ENCODE data around the gene PNLIPRP2.

Gene PNLIPRP2

DNA sequence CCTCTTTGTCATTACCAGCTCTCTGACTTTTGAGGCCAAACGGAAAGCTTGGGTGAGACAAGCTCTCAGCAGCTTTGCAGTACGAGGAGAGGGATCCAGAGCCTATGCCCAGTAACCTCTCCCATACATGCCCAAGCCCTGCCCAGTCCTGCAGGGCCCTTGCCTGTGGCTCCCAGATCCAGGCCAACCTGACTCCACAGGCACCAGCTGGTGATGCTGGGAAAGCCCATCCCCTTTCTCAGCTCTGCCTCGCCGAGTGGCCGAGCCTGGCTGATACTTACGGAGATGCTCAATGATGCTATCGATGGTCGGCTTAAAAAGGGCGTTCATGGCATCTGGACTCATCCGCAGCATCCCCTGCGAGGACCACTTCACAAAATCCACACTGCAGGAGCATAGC lies 55.4 kb downstream of the PNLIPRP2 start:
- Histone ChIP-seq H3K27me3 (ENCODE audit: control insufficient read depth, insufficient read depth, low read length) (no peaks in the 10 kb centered on the region), H3K36me3 (ENCODE audit: control insufficient read depth, insufficient read depth, low read length) (no peaks in the 10 kb centered on the region), H3K9me3 (ENCODE audit: control insufficient read depth, insufficient read depth, low read length) (no peaks in the 10 kb centered on the region), H3K4me3 (ENCODE audit: low read length) (no peak overlapping the region), H3K4me1 (ENCODE audit: control insufficient read depth, insufficient read depth, low read length) (peaks cover 8% of the 10 kb centered on the region), H3K27ac (ENCODE audit: low read length) (no peak overlapping the region)
- no CpG with 5 or more reads among the region's 11 CpGs for WGBS (ENCODE audit: insufficient coverage, insufficient read length)
- no peak for DNase-seq (ENCODE audit: low read depth, low spot score)

DNA sequence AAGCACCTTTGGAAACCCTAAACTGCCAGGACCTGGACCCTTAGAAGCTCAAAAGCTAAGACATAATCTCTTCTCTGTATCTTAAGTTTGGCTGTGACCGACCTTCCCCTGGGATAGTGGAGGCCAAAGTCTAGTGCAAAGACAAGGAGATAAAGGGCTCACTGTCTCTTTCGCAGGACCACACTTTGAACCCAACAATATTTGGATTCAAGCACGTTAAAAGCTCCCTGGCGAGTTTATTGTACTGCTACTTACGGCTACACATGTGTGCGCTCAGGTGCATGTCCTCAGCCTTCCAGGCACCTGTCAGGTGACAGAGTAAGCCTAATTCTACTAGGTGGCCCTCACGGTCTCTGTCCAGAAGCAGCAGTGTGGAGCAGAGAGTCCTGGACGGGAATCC lies 55.9 kb downstream of the PNLIPRP2 start:
- Histone ChIP-seq H3K4me3 (ENCODE audit: low read length) (no peak overlapping the region), H3K4me1 (ENCODE audit: control insufficient read depth, insufficient read depth, low read length) (peaks cover 4% of the 10 kb centered on the region), H3K36me3 (ENCODE audit: control insufficient read depth, insufficient read depth, low read length) (no peaks in the 10 kb centered on the region), H3K9me3 (ENCODE audit: control insufficient read depth, insufficient read depth, low read length) (no peaks in the 10 kb centered on the region), H3K27ac (ENCODE audit: low read length) (no peak overlapping the region), H3K27me3 (ENCODE audit: control insufficient read depth, insufficient read depth, low read length) (no peaks in the 10 kb centered on the region)
- no peak for DNase-seq (ENCODE audit: low read depth, low spot score)
- no CpG with 5 or more reads among the region's 8 CpGs for WGBS (ENCODE audit: insufficient coverage, insufficient read length)

GRCh38 chr10:116679351-116679750 lies 58.6 kb downstream of the PNLIPRP2 start:
- Histone ChIP-seq H3K36me3 (ENCODE audit: control insufficient read depth, insufficient read depth, low read length) (no peaks in the 10 kb centered on the region), H3K4me1 (ENCODE audit: control insufficient read depth, insufficient read depth, low read length) (peaks cover 5% of the 10 kb centered on the region), H3K27ac (ENCODE audit: low read length) (no peak overlapping the region), H3K27me3 (ENCODE audit: control insufficient read depth, insufficient read depth, low read length) (no peaks in the 10 kb centered on the region), H3K9me3 (ENCODE audit: control insufficient read depth, insufficient read depth, low read length) (no peaks in the 10 kb centered on the region), H3K4me3 (ENCODE audit: low read length) (no peak overlapping the region)
- no CpG with 5 or more reads among the region's 15 CpGs for WGBS (ENCODE audit: insufficient coverage, insufficient read length)
- DNase-seq (ENCODE audit: low read depth, low spot score) = no peak

DNA sequence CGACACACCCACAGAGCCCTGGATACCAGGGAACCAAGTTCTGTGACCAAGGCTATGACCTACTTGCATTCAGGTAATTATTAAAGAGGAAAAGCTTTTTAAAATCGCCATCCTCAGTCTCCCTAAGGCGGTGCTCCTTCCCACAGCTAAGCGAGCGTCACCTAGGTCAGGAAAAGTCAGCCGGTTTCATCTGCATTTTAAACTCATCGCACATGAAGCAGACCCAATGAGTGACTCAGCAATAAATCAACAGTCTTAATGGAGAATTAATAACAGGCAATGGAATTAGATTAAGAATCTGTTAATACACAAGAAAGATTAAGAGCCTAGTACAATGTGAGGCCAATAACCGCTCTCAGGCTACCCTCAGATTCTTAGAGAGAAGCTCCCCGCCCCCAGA lies 62.4 kb downstream of the PNLIPRP2 start:
- no peak overlapping the region for H3K4me3 ChIP-seq (ENCODE audit: low read length)
- H3K4me1 ChIP-seq (ENCODE audit: control insufficient read depth, insufficient read depth, low read length) = peaks cover 1% of the 10 kb centered on the region; the same call in 1 of the 2 replicates
- no peak for DNase-seq (ENCODE audit: low read depth, low spot score)
- H3K9me3 ChIP-seq (ENCODE audit: control insufficient read depth, insufficient read depth, low read length) = no peaks in the 10 kb centered on the region
- no peak overlapping the region for H3K27ac ChIP-seq (ENCODE audit: low read length)
- no CpG with 5 or more reads among the region's 9 CpGs for WGBS (ENCODE audit: insufficient coverage, insufficient read length)
- H3K36me3 ChIP-seq (ENCODE audit: control insufficient read depth, insufficient read depth, low read length) = no peaks in the 10 kb centered on the region
- no peaks in the 10 kb centered on the region for H3K27me3 ChIP-seq (ENCODE audit: control insufficient read depth, insufficient read depth, low read length)

DNA sequence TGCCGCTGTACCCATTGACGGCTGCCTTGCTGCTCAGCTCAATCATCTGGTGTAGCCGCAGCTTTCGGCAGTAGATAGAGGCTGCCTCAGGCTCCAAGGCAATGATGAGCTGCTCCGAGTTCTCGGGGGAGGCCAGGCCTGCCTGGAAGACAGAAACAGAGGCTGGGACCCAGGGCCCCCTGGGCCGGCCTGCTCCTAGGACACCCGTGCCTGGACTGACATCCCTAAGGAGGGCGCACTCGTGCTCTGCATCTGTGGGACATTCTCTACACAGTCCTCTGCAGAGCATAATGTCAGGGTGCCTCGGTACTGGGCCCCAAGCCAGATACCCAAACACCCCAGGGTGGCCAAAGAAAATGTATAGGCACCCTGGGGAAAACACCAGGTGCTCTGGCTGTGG lies 63.1 kb downstream of the PNLIPRP2 start:
- no peaks in the 10 kb centered on the region for H3K9me3 ChIP-seq (ENCODE audit: control insufficient read depth, insufficient read depth, low read length)
- H3K27me3 ChIP-seq (ENCODE audit: control insufficient read depth, insufficient read depth, low read length) = no peaks in the 10 kb centered on the region
- no CpG with 5 or more reads among the region's 11 CpGs for WGBS (ENCODE audit: insufficient coverage, insufficient read length)
- no peaks in the 10 kb centered on the region for H3K36me3 ChIP-seq (ENCODE audit: control insufficient read depth, insufficient read depth, low read length)
- H3K27ac ChIP-seq (ENCODE audit: low read length) = no peak overlapping the region
- H3K4me3 ChIP-seq (ENCODE audit: low read length) = no peak overlapping the region
- DNase-seq (ENCODE audit: low read depth, low spot score) = no peak
- H3K4me1 ChIP-seq (ENCODE audit: control insufficient read depth, insufficient read depth, low read length) = peaks cover 1% of the 10 kb centered on the region

- no peaks in the 10 kb centered on the region for H3K36me3 ChIP-seq (ENCODE audit: control insufficient read depth, insufficient read depth, low read length)
- WGBS (ENCODE audit: insufficient coverage, insufficient read length) = no CpG with 5 or more reads among the region's 5 CpGs
- no peak overlapping the region for H3K4me3 ChIP-seq (ENCODE audit: low read length)
- no peaks in the 10 kb centered on the region for H3K9me3 ChIP-seq (ENCODE audit: control insufficient read depth, insufficient read depth, low read length)
- no peaks in the 10 kb centered on the region for H3K27me3 ChIP-seq (ENCODE audit: control insufficient read depth, insufficient read depth, low read length)
- H3K27ac ChIP-seq (ENCODE audit: low read length) = no peak overlapping the region
- H3K4me1 ChIP-seq (ENCODE audit: control insufficient read depth, insufficient read depth, low read length) = peaks cover 1% of the 10 kb centered on the region
- DNase-seq (ENCODE audit: low read depth, low spot score) = no peak
These were observed 64.0 kb downstream of the PNLIPRP2 start for GRCh38 chr10:116684781-116685180.

DNA sequence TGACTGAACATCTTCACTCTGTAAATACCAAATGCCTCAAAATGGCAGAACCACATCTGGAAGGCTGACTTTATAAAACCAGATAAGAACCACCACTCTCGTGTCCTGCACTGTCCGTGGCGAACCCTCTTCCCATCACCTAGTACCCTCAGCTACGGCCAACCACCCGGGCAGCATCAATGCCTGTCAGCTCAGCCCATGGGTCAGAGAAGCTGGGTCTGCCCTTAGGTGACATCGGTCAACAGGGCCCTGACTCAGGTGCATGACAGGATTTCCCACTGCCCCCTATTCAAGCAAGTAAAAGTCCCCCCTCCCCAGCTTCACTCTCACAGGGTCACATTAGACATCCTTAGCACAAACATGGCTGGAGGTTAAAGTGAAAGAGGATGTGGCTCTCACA lies 65.1 kb downstream of the PNLIPRP2 start:
- DNase-seq (ENCODE audit: low read depth, low spot score) = no peak
- no CpG with 5 or more reads among the region's 6 CpGs for WGBS (ENCODE audit: insufficient coverage, insufficient read length)
- Histone ChIP-seq H3K4me1 (ENCODE audit: control insufficient read depth, insufficient read depth, low read length) (peaks cover 1% of the 10 kb centered on the region), H3K4me3 (ENCODE audit: low read length) (no peak overlapping the region), H3K36me3 (ENCODE audit: control insufficient read depth, insufficient read depth, low read length) (no peaks in the 10 kb centered on the region), H3K27ac (ENCODE audit: low read length) (no peak overlapping the region), H3K27me3 (ENCODE audit: control insufficient read depth, insufficient read depth, low read length) (no peaks in the 10 kb centered on the region), H3K9me3 (ENCODE audit: control insufficient read depth, insufficient read depth, low read length) (no peaks in the 10 kb centered on the region)

- Histone ChIP-seq H3K4me1 (ENCODE audit: control insufficient read depth, insufficient read depth, low read length) (peaks cover 3% of the 10 kb centered on the region), H3K4me3 (ENCODE audit: low read length) (no peak overlapping the region), H3K27ac (ENCODE audit: low read length) (no peak overlapping the region), H3K27me3 (ENCODE audit: control insufficient read depth, insufficient read depth, low read length) (no peaks in the 10 kb centered on the region), H3K36me3 (ENCODE audit: control insufficient read depth, insufficient read depth, low read length) (no peaks in the 10 kb centered on the region), H3K9me3 (ENCODE audit: control insufficient read depth, insufficient read depth, low read length) (no peaks in the 10 kb centered on the region)
- WGBS (ENCODE audit: insufficient coverage, insufficient read length) = no CpG with 5 or more reads among the region's 3 CpGs
- no peak for DNase-seq (ENCODE audit: low read depth, low spot score)
These were observed 65.9 kb downstream of the PNLIPRP2 start for GRCh38 chr10:116686632-116687031.

- no peak for DNase-seq (ENCODE audit: low read depth, low spot score)
- Histone ChIP-seq H3K4me1 (ENCODE audit: control insufficient read depth, insufficient read depth, low read length) (peaks cover 3% of the 10 kb centered on the region; the same call in 1 of the 2 replicates), H3K27ac (ENCODE audit: low read length) (no peak overlapping the region), H3K36me3 (ENCODE audit: control insufficient read depth, insufficient read depth, low read length) (no peaks in the 10 kb centered on the region), H3K9me3 (ENCODE audit: control insufficient read depth, insufficient read depth, low read length) (no peaks in the 10 kb centered on the region), H3K4me3 (ENCODE audit: low read length) (no peak overlapping the region), H3K27me3 (ENCODE audit: control insufficient read depth, insufficient read depth, low read length) (no peaks in the 10 kb centered on the region)
- no CpG with 5 or more reads among the region's 6 CpGs for WGBS (ENCODE audit: insufficient coverage, insufficient read length)
These were observed 66.9 kb downstream of the PNLIPRP2 start for GRCh38 chr10:116687633-116688032.

DNA sequence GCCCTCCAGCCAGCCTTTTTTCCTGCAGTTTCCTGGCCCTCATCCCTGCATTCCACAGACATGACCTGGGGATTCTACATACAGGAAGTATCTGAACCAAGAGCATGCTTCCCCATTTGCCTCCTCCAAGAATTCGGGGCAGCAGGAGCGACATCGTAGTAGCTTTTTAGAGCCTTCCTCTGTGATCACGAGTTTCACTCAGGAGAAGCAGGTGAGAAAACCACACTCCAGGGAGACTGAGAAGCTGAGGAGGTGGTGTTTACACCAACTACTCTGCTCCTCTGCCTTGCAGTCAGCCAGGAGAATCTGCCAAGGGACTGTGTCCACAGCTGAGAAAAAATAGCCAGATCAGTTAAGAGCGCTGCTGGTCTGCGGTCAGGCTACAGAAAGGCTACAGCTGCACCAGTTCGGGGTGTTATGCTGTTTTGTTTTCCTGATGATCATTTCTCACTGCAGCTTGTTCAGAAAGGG lies 67.5 kb downstream of the PNLIPRP2 start:
- Histone ChIP-seq H3K4me1 (ENCODE audit: control insufficient read depth, insufficient read depth, low read length) (peaks cover 3% of the 10 kb centered on the region; the same call in 1 of the 2 replicates), H3K27me3 (ENCODE audit: control insufficient read depth, insufficient read depth, low read length) (no peaks in the 10 kb centered on the region), H3K27ac (ENCODE audit: low read length) (no peak overlapping the region), H3K9me3 (ENCODE audit: control insufficient read depth, insufficient read depth, low read length) (no peaks in the 10 kb centered on the region), H3K36me3 (ENCODE audit: control insufficient read depth, insufficient read depth, low read length) (no peaks in the 10 kb centered on the region), H3K4me3 (ENCODE audit: low read length) (no peak overlapping the region)
- DNase-seq (ENCODE audit: low read depth, low spot score) = no peak
- no CpG with 5 or more reads among the region's 7 CpGs for WGBS (ENCODE audit: insufficient coverage, insufficient read length)

DNA sequence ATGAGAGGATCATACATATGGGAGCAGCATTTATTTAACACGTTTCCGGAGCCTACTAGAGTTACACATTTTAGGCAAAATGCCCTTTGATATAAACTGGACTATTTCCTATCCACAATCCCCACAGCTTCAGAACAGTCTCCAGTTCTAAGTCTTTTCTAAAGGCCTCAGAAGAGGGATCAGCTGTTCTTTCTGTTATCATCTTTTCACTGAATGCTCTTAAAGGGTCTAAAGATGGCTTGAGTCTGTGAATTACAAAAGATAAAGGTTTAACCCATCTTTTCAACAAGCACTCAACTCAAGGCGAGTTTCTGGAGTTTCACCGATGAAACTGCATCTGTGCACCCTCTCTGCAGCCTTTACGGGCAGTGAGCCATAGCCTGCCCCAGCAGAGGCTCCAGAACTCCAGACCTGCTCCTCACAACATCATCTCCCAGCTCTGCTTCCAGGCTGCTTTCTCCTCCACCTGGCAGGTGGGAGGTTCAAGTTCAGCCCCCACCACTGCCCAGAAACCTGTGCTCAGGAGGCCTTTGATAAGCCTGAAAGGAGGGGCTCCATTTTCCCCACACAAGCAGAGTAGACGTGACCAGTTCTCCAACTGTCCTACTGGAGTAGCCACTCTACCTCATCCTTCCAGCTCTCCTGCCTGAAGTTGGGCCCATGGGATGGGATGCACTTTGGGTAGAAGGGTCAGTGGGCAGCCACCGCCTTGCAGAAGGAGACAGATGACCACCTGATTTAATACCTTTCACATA lies 68.2 kb downstream of the PNLIPRP2 start:
- Histone ChIP-seq H3K9me3 (ENCODE audit: control insufficient read depth, insufficient read depth, low read length) (no peaks in the 10 kb centered on the region), H3K27me3 (ENCODE audit: control insufficient read depth, insufficient read depth, low read length) (no peaks in the 10 kb centered on the region), H3K36me3 (ENCODE audit: control insufficient read depth, insufficient read depth, low read length) (no peaks in the 10 kb centered on the region), H3K27ac (ENCODE audit: low read length) (no peak overlapping the region), H3K4me1 (ENCODE audit: control insufficient read depth, insufficient read depth, low read length) (peaks cover 1% of the 10 kb centered on the region; the same call in 1 of the 2 replicates), H3K4me3 (ENCODE audit: low read length) (no peak overlapping the region)
- no CpG with 5 or more reads among the region's 7 CpGs for WGBS (ENCODE audit: insufficient coverage, insufficient read length)
- no peak for DNase-seq (ENCODE audit: low read depth, low spot score)

All from iPS DF 6.9 (cell line).